Measurements from ENCODE around the gene CACFD1.

CACFD1 gene

GRCh38 chr9:133518706-133519449, 59.1 kb downstream of the CACFD1 start:
- no peak overlapping the region for H3K4me3 ChIP-seq (ENCODE audit: low read depth, low read length)
- DNase-seq (ENCODE audit: low read depth), result no peak
- TF ChIP-seq CTCF (IDR thresholded peaks at IDR 0.05; ENCODE audit: low read depth, low read length, missing control alignments), result no peak
- in situ Hi-C loops (cut with HindIII; ENCODE audit: low sequenced_read_pairs), result no loop called here

- in situ Hi-C loops (cut with HindIII; ENCODE audit: low sequenced_read_pairs), result no loop called here
- no peak for DNase-seq (ENCODE audit: low read depth)
- TF ChIP-seq CTCF (IDR thresholded peaks at IDR 0.05; ENCODE audit: low read depth, low read length, missing control alignments), result no peak
- H3K4me3 ChIP-seq (ENCODE audit: low read depth, low read length), result no peak overlapping the region
These were observed 59.9 kb downstream of the CACFD1 start for GRCh38 chr9:133519693-133520092.

- in situ Hi-C loops (cut with HindIII; ENCODE audit: low sequenced_read_pairs), result no loop called here
These were observed 60.5 kb downstream of the CACFD1 start for GRCh38 chr9:133520121-133520835.

More at GRCh38 chr9:133520121-133520835, 60.5 kb downstream of the CACFD1 start:
- DNase-seq (ENCODE audit: low read depth), result no peak
- no peak for TF ChIP-seq CTCF (IDR thresholded peaks at IDR 0.05; ENCODE audit: low read depth, low read length, missing control alignments)
- no peak overlapping the region for H3K4me3 ChIP-seq (ENCODE audit: low read depth, low read length)
